Esophagus muscularis mucosa (tissue), 4 donors: ENCODE data around the gene ERLIN1. TPM values are rescaled to one million over a fixed set of nuclear protein-coding genes. Genes with fewer than 3 reads are reported as not detected.

Experiments
- DNase-seq: peaks from one replicate; pipeline ENCODE4 v3.0.0-alpha.2; 2017; ENCODE audit errors: extremely low spot score
- H3K27ac ChIP-seq, 4 donors: fragments of 200-600 bp; sonication (generic); replicated peaks in 1 of 4; 1 replicate in 3 of 4; 2 replicates in 1 of 4; pipeline ENCODE4 v1.5.1; 2016 to 2019; ENCODE audit warnings: mild to moderate bottlenecking in 1 of 4
- H3K27me3 ChIP-seq, 4 donors: fragments of 200-600 bp; sonication (generic); one replicate each; pipeline versions ENCODE4 v1.5.1 to v1.6.0; 2016 to 2019
- H3K36me3 ChIP-seq, 4 donors: fragments of 200-600 bp; sonication (generic); one replicate each; pipeline ENCODE4 v1.5.1; 2016 to 2019
- H3K4me1 ChIP-seq, 4 donors: fragments of 200-600 bp; sonication (generic); one replicate each; pipeline ENCODE4 v1.5.1; 2016 to 2019
- H3K4me3 ChIP-seq, 4 donors: fragments of 200-600 bp; sonication (generic); 1 replicate in 2 of 4; 2 replicates in 2 of 4; pipeline ENCODE4 v1.5.1; 2016 to 2019; ENCODE audit warnings: mild to moderate bottlenecking in 4 of 4, moderate library complexity in 1 of 4
- H3K9me3 ChIP-seq, 4 donors: fragments of 200-600 bp; sonication (generic); 1 replicate in 3 of 4; 2 replicates in 1 of 4; pipeline ENCODE4 v1.5.1; 2016 to 2019
- CTCF ChIP-seq, 3 experiments: fragments of 200-600 bp in 2 of 3; fragments of 450-650 bp in 1 of 3; sonication (generic) in 2 of 3; IDR thresholded peaks; one replicate each; pipeline ENCODE4 v1.5.1; 2017 to 2019; ENCODE audit warnings: antibody characterized with exemption in 3 of 3, mild to moderate bottlenecking in 2 of 3, moderate library complexity in 1 of 3
- EP300 ChIP-seq: sonication (generic); formaldehyde crosslinking; IDR thresholded peaks from one replicate; pipeline ENCODE4 v1.6.1; 2017; ENCODE audit warnings: antibody characterized with exemption
- POLR2A ChIP-seq: fragments of 450-650 bp; IDR thresholded peaks from one replicate; pipeline ENCODE4 v1.6.1; 2017; ENCODE audit warnings: antibody characterized with exemption, moderate library complexity, mild to moderate bottlenecking, low read depth
- POLR2AphosphoS5 ChIP-seq, 2 donors: sonication (generic); formaldehyde crosslinking; IDR thresholded peaks; one replicate each; pipeline ENCODE4 v1.6.1; 2017; ENCODE audit warnings: antibody characterized with exemption in 2 of 2
- WGBS: methylation state at CpG from one replicate; pipeline ENCODE4 v1.1.5; 2018; 5-methylcytosine and 5-hydroxymethylcytosine counted together
- intact Hi-C: fragments of 100-400 bp; cut with DNase I; formaldehyde crosslinking; loops from one replicate; pipeline ENCODE4 v1.15.1; 2023
- total RNA-seq, 4 donors: library from RNA; depleted of rRNA; stranded (reverse); fragments of >200 nt; gene quantifications; one replicate each; pipeline versions ENCODE4 v1.1.0 to v1.2.1, GENCODE V29; 2016

Gene ERLIN1
- total RNA-seq, 4 donors from 2014 or later = 8.3 to 14.4 (median 13.6) TPM

GRCh38 chr10:100106865-100107264, 79.0 kb downstream of the ERLIN1 start:
- Histone ChIP-seq H3K4me3 (no peak overlapping the region), H3K27ac (no peak overlapping the region), H3K4me1 (no peaks in the 10 kb centered on the region), H3K36me3 (no peaks in the 10 kb centered on the region), H3K27me3 (no peaks in the 10 kb centered on the region), H3K9me3 (no peaks in the 10 kb centered on the region)
- TF ChIP-seq CTCF (IDR thresholded peaks at IDR 0.05) (no peak), POLR2AphosphoS5 (IDR thresholded peaks at IDR 0.05) (no peak), EP300 (no peak), POLR2A (no peak)
- WGBS = 90% methylated on average over 11 of the region's 11 CpGs
- intact Hi-C loops = no loop called here
- DNase-seq = no peak

GRCh38 chr10:100104300-100104699, 81.5 kb downstream of the ERLIN1 start:
- Histone ChIP-seq H3K9me3 (no peaks in the 10 kb centered on the region), H3K4me1 (no peaks in the 10 kb centered on the region), H3K4me3 (no peak overlapping the region), H3K27ac (no peak overlapping the region), H3K36me3 (no peaks in the 10 kb centered on the region), H3K27me3 (no peaks in the 10 kb centered on the region)
- TF ChIP-seq EP300 (no peak), POLR2AphosphoS5 (IDR thresholded peaks at IDR 0.05) (no peak), POLR2A (no peak), CTCF (IDR thresholded peaks at IDR 0.05) (no peak)
- DNase-seq = no peak
- 87% methylated on average over 5 of the region's 5 CpGs for WGBS
- intact Hi-C loops = no loop called here

- Histone ChIP-seq H3K4me3 (no peak overlapping the region), H3K27me3 (no peaks in the 10 kb centered on the region), H3K27ac (no peak overlapping the region), H3K9me3 (no peaks in the 10 kb centered on the region), H3K4me1 (no peaks in the 10 kb centered on the region), H3K36me3 (no peaks in the 10 kb centered on the region)
- no peak for DNase-seq
- intact Hi-C loops = no loop called here
- TF ChIP-seq CTCF (IDR thresholded peaks at IDR 0.05) (no peak), EP300 (no peak), POLR2AphosphoS5 (IDR thresholded peaks at IDR 0.05) (no peak), POLR2A (no peak)
- WGBS = 90% methylated on average over 5 of the region's 5 CpGs
Observed at GRCh38 chr10:100103581-100103980, 82.2 kb downstream of the ERLIN1 start.

- H3K36me3 ChIP-seq = no peaks in the 10 kb centered on the region
- H3K9me3 ChIP-seq = peaks cover 0 to 4% (median 0%) of the 10 kb centered on the region in 4 donors
- intact Hi-C loops = no loop called here
- no peaks in the 10 kb centered on the region for H3K27me3 ChIP-seq
- no peak for DNase-seq
- TF ChIP-seq POLR2AphosphoS5 (IDR thresholded peaks at IDR 0.05) (no peak), POLR2A (no peak), EP300 (no peak), CTCF (IDR thresholded peaks at IDR 0.05) (no peak)
- no peak overlapping the region for H3K27ac ChIP-seq
- WGBS = 68% methylated on average over 6 of the region's 6 CpGs
- H3K4me1 ChIP-seq = no peaks in the 10 kb centered on the region
- H3K4me3 ChIP-seq = no peak overlapping the region
Observed at GRCh38 chr10:100101192-100102076, 84.4 kb downstream of the ERLIN1 start.
